ENCODE results near the gene KCNH1. TPM values are rescaled to one million over a fixed set of nuclear protein-coding genes. Genes with fewer than 3 reads are reported as not detected.

Gene KCNH1
- total RNA-seq, 4 donors from 2014 or later, result 0.29 to 0.67 (median 0.38) TPM

- no peak for ATAC-seq
- Histone ChIP-seq H3K4me3 (no peak overlapping the region), H3K27me3 (no peaks in the 10 kb centered on the region), H3K27ac (no peak overlapping the region), H3K4me1 (no peaks in the 10 kb centered on the region), H3K9me3 (no peaks in the 10 kb centered on the region), H3K36me3 (no peaks in the 10 kb centered on the region)
- in situ Hi-C loops (cut with MboI; ENCODE audit: low sequenced_read_pairs in 4 of 4), result no loop called here
- intact Hi-C loops (cut with DNase I; ENCODE audit: low total_unique reads), result no loop called here
- DNase-seq, result no peak
- TF ChIP-seq CTCF (IDR thresholded peaks at IDR 0.05 in 4 of 5, conservative IDR thresholded peaks at IDR 0.05 in 1 of 5), result no peak
- TF ChIP-seq POLR2A (IDR thresholded peaks at IDR 0.05), result no peak
These were observed 346.1 kb downstream of the KCNH1 start for GRCh38 chr1:210787800-210788199.

GRCh38 chr1:210786546-210786945, 347.4 kb downstream of the KCNH1 start:
- TF ChIP-seq CTCF (IDR thresholded peaks at IDR 0.05 in 4 of 5, conservative IDR thresholded peaks at IDR 0.05 in 1 of 5), result no peak
- no peak for TF ChIP-seq POLR2A (IDR thresholded peaks at IDR 0.05)
- Histone ChIP-seq H3K9me3 (no peaks in the 10 kb centered on the region), H3K27me3 (no peaks in the 10 kb centered on the region), H3K36me3 (no peaks in the 10 kb centered on the region), H3K4me3 (no peak overlapping the region), H3K27ac (no peak overlapping the region), H3K4me1 (no peaks in the 10 kb centered on the region)
- in situ Hi-C loops (cut with MboI; ENCODE audit: low sequenced_read_pairs in 4 of 4), result no loop called here
- intact Hi-C loops (cut with DNase I; ENCODE audit: low total_unique reads), result no loop called here
- no peak for ATAC-seq
- DNase-seq, result no peak

- in situ Hi-C loops (cut with MboI; ENCODE audit: low sequenced_read_pairs in 4 of 4), result no loop called here
- no peaks in the 10 kb centered on the region for H3K36me3 ChIP-seq
- DNase-seq, result no peak
- no peak overlapping the region for H3K27ac ChIP-seq
- intact Hi-C loops (cut with DNase I; ENCODE audit: low total_unique reads), result no loop called here
- TF ChIP-seq POLR2A (IDR thresholded peaks at IDR 0.05) (no peak), CTCF (IDR thresholded peaks at IDR 0.05 in 4 of 5, conservative IDR thresholded peaks at IDR 0.05 in 1 of 5) (no peak)
- no peak for ATAC-seq
- no peaks in the 10 kb centered on the region for H3K4me1 ChIP-seq
- no peaks in the 10 kb centered on the region for H3K9me3 ChIP-seq
- no peak overlapping the region for H3K4me3 ChIP-seq
- no peaks in the 10 kb centered on the region for H3K27me3 ChIP-seq
These were observed 350.0 kb downstream of the KCNH1 start for GRCh38 chr1:210783925-210784324.

- no peak overlapping the region for H3K4me3 ChIP-seq
- no peaks in the 10 kb centered on the region for H3K27me3 ChIP-seq
- no peaks in the 10 kb centered on the region for H3K36me3 ChIP-seq
- TF ChIP-seq POLR2A (IDR thresholded peaks at IDR 0.05), result no peak
- no peak for TF ChIP-seq CTCF (IDR thresholded peaks at IDR 0.05 in 4 of 5, conservative IDR thresholded peaks at IDR 0.05 in 1 of 5)
- intact Hi-C loops (cut with DNase I; ENCODE audit: low total_unique reads), result no loop called here
- no peak for DNase-seq
- H3K27ac ChIP-seq, result no peak overlapping the region
- in situ Hi-C loops (cut with MboI; ENCODE audit: low sequenced_read_pairs in 4 of 4), result no loop called here
- H3K4me1 ChIP-seq, result no peaks in the 10 kb centered on the region
- H3K9me3 ChIP-seq, result no peaks in the 10 kb centered on the region
- ATAC-seq, result no peak
These were observed 352.3 kb downstream of the KCNH1 start for GRCh38 chr1:210781652-210782051.

GRCh38 chr1:210779269-210779668, 354.7 kb downstream of the KCNH1 start:
- H3K27ac ChIP-seq, result no peak overlapping the region
- in situ Hi-C loops (cut with MboI; ENCODE audit: low sequenced_read_pairs in 4 of 4) (no loop called here), intact Hi-C loops (cut with DNase I; ENCODE audit: low total_unique reads) (no loop called here)
- DNase-seq (no peak), ATAC-seq (peak in 1 of 2 donors; percentile 56)
- H3K4me1 ChIP-seq, result no peaks in the 10 kb centered on the region
- no peaks in the 10 kb centered on the region for H3K9me3 ChIP-seq
- no peaks in the 10 kb centered on the region for H3K36me3 ChIP-seq
- no peak overlapping the region for H3K4me3 ChIP-seq
- TF ChIP-seq POLR2A (IDR thresholded peaks at IDR 0.05), result no peak
- TF ChIP-seq CTCF (IDR thresholded peaks at IDR 0.05 in 4 of 5, conservative IDR thresholded peaks at IDR 0.05 in 1 of 5), result no peak
- H3K27me3 ChIP-seq, result no peaks in the 10 kb centered on the region
